Kidney epithelial cell (primary cell): ENCODE measurements around the gene SNTG2. TPM values are rescaled to one million over a fixed set of nuclear protein-coding genes. Genes with fewer than 3 reads are reported as not detected.

Experiments
- DNase-seq: peaks from one replicate; pipeline ENCODE4 v3.0.0-alpha.2; 2010; ENCODE audit warnings: low read depth
- H3K27me3 ChIP-seq: 2 replicates; pipeline ENCODE4 v1.6.0; 2011; ENCODE audit warnings: low read length; ENCODE audit not compliant: control insufficient read depth, insufficient read depth
- H3K36me3 ChIP-seq: 2 replicates; pipeline ENCODE4 v1.5.1; 2011; ENCODE audit warnings: low read length; ENCODE audit not compliant: control insufficient read depth, insufficient read depth
- H3K4me3 ChIP-seq: 2 replicates; pipeline ENCODE4 v1.5.1; 2011; ENCODE audit warnings: low read depth, mild to moderate bottlenecking, control low read depth, low read length
- total RNA-seq: library from RNA; depleted of rRNA; stranded (reverse); fragments of >200 nt; gene quantifications from 2 replicates; pipeline ENCODE4 v1.2.3, GENCODE V29; 2015
- TF ChIP-seq, protein P1 (sequence below): IDR thresholded peaks from 2 replicates; pipeline ENCODE4 v1.5.1; 2011; ENCODE audit warnings: mild to moderate bottlenecking, moderate library complexity, low read length, control low read depth, inconsistent platforms; ENCODE audit not compliant: insufficient read depth, poor library complexity, severe bottlenecking

The SNTG2 gene
- total RNA-seq, 1 donor from 2014 or later, result 0.38 TPM

GRCh38 chr2:1305342-1306013, 354.8 kb downstream of the SNTG2 start:
- Histone ChIP-seq H3K27me3 (peaks cover 2% of the 10 kb centered on the region), H3K4me3 (no peak overlapping the region), H3K36me3 (no peaks in the 10 kb centered on the region)
- TF ChIP-seq, protein P1, sequence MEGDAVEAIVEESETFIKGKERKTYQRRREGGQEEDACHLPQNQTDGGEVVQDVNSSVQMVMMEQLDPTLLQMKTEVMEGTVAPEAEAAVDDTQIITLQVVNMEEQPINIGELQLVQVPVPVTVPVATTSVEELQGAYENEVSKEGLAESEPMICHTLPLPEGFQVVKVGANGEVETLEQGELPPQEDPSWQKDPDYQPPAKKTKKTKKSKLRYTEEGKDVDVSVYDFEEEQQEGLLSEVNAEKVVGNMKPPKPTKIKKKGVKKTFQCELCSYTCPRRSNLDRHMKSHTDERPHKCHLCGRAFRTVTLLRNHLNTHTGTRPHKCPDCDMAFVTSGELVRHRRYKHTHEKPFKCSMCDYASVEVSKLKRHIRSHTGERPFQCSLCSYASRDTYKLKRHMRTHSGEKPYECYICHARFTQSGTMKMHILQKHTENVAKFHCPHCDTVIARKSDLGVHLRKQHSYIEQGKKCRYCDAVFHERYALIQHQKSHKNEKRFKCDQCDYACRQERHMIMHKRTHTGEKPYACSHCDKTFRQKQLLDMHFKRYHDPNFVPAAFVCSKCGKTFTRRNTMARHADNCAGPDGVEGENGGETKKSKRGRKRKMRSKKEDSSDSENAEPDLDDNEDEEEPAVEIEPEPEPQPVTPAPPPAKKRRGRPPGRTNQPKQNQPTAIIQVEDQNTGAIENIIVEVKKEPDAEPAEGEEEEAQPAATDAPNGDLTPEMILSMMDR, result no peak
- no peak for DNase-seq

DNA sequence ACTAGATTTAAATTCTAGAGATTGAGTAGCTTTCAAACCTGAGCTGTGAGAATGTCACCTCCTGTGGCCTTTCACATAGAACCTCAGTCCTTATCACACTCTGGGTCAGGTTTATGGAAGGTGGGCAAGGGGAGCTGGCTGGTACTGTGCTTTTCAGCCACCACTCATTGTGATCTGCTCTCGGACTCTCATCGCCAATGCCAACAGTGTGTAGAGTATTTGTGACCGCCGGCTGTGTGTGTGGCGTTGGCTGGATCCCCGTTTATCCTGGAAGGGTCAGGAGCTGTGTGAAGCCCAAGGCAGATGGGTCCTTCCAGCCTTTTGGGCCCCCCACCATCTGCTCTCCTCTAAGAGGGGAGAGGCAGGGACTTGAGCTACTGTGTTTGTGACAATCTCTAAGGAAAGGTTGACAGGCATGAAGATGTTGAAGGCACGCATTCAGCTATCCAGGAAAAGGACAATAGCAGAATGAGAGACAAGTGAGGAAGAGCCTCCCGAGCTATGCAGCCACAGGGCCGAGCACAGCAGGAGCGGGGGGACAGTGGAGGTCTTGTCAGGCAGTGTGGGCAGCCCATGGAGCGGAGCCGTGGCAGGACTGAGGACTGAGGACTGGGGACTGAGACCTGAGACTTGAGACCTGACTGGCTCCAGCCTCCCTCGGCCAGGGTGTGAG, 355.5 kb downstream of the SNTG2 start:
- no peaks in the 10 kb centered on the region for H3K36me3 ChIP-seq
- no peak overlapping the region for H3K4me3 ChIP-seq
- peaks cover 2% of the 10 kb centered on the region for H3K27me3 ChIP-seq
- TF ChIP-seq, protein P1, result no peak
- DNase-seq, result no peak

GRCh38 chr2:1306687-1307516, 356.3 kb downstream of the SNTG2 start:
- Histone ChIP-seq H3K4me3 (no peak overlapping the region), H3K36me3 (no peaks in the 10 kb centered on the region), H3K27me3 (peaks cover 2% of the 10 kb centered on the region)
- DNase-seq, result no peak
- TF ChIP-seq, protein P1, result no peak

- Histone ChIP-seq H3K27me3 (peaks cover 2% of the 10 kb centered on the region), H3K36me3 (no peaks in the 10 kb centered on the region), H3K4me3 (no peak overlapping the region)
- TF ChIP-seq, protein P1, result no peak
- no peak for DNase-seq
Observed at GRCh38 chr2:1307670-1308069, 357.0 kb downstream of the SNTG2 start.

- TF ChIP-seq, protein P1, result no peak
- H3K36me3 ChIP-seq, result no peaks in the 10 kb centered on the region
- no peak overlapping the region for H3K4me3 ChIP-seq
- no peak for DNase-seq
- H3K27me3 ChIP-seq, result peaks cover 2% of the 10 kb centered on the region
Observed at GRCh38 chr2:1308678-1309077, 358.0 kb downstream of the SNTG2 start.
